Cardiac muscle cell (in vitro differentiated cells and primary cell): ENCODE data around the gene ZFP42. TPM values are rescaled to one million over a fixed set of nuclear protein-coding genes. Genes with fewer than 3 reads are reported as not detected.
A peak's percentile ranks its signal among the peaks of the same experiment; 100 is the strongest.

Experiments used
- DNase-seq, 2 donors: peaks; one replicate each; pipeline versions ENCODE4 v3.0.0 to v3.0.0-alpha.2; 2010 to 2017; ENCODE audit warnings: low read depth in 1 of 2, low spot score in 1 of 2
- H3K27ac ChIP-seq: fragments of 200-600 bp; sonication (generic); 2 replicates; pipeline ENCODE4 v1.5.1; 2016
- H3K27me3 ChIP-seq: fragments of 200-600 bp; sonication (generic); 2 replicates; pipeline ENCODE4 v1.6.0; 2016; ENCODE audit warnings: control low read depth
- H3K36me3 ChIP-seq: fragments of 200-600 bp; sonication (generic); 2 replicates; pipeline ENCODE4 v1.5.1; 2016; ENCODE audit warnings: control low read depth
- H3K4me1 ChIP-seq: fragments of 200-600 bp; sonication (generic); 2 replicates; pipeline ENCODE4 v1.8.1; 2017; ENCODE audit warnings: low read depth, mild to moderate bottlenecking, mixed run types
- H3K4me3 ChIP-seq: fragments of 200-600 bp; sonication (generic); 2 replicates; pipeline ENCODE4 v1.5.1; 2016; ENCODE audit warnings: mild to moderate bottlenecking
- H3K9me3 ChIP-seq: fragments of 200-600 bp; sonication (generic); 2 replicates; pipeline ENCODE4 v1.5.1; 2017; ENCODE audit warnings: low read depth, mild to moderate bottlenecking, control low read depth
- polyA plus RNA-seq: library from polyadenylated mRNA; unstranded; fragments of >200 nt; fragmentation: Nextera tagmentation; extraction: Ambion mirVana; gene quantifications from 2 replicates; pipeline ENCODE4 v1.2.1, GENCODE V29; 2016
- total RNA-seq: library from RNA; depleted of rRNA; stranded (reverse); fragments of >200 nt; gene quantifications from 2 replicates; pipeline ENCODE4 v1.2.3, GENCODE V29; 2016
- TF ChIP-seq, protein P1 (sequence below): IDR thresholded peaks from 2 replicates; pipeline ENCODE4 v1.5.1; 2012; ENCODE audit warnings: low read depth, mild to moderate bottlenecking, low read length

The ZFP42 gene
- total and polyA plus RNA-seq, 2 experiments from 2014 or later, result 0.12 TPM; not detected in 1

DNA sequence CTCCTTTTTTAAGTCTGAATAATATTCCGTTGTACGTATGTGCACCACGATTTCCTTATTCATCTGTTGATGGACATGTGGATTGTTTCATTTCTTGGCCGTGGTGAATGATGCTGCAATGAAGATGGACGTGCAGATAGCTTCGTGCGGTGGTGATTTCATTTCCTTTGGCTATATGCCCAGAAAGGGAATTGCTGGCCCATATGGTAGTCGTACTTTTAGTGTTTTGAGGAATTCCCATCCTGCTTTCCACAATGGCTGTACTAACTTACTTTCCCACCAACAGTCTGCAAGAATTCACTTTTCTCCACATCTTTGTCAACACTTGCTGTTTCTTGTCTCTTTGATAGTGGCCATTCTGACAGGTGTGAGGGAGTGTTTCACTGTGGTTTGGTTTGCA is 12.8 kb downstream of the ZFP42 start:
- no peaks in the 10 kb centered on the region for H3K9me3 ChIP-seq
- no peak overlapping the region for H3K4me3 ChIP-seq
- peak in 1 of 2 donors; percentile 80 for DNase-seq
- H3K27me3 ChIP-seq, result no peaks in the 10 kb centered on the region
- TF ChIP-seq, protein P1, sequence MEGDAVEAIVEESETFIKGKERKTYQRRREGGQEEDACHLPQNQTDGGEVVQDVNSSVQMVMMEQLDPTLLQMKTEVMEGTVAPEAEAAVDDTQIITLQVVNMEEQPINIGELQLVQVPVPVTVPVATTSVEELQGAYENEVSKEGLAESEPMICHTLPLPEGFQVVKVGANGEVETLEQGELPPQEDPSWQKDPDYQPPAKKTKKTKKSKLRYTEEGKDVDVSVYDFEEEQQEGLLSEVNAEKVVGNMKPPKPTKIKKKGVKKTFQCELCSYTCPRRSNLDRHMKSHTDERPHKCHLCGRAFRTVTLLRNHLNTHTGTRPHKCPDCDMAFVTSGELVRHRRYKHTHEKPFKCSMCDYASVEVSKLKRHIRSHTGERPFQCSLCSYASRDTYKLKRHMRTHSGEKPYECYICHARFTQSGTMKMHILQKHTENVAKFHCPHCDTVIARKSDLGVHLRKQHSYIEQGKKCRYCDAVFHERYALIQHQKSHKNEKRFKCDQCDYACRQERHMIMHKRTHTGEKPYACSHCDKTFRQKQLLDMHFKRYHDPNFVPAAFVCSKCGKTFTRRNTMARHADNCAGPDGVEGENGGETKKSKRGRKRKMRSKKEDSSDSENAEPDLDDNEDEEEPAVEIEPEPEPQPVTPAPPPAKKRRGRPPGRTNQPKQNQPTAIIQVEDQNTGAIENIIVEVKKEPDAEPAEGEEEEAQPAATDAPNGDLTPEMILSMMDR, result no peak
- no peaks in the 10 kb centered on the region for H3K4me1 ChIP-seq
- H3K27ac ChIP-seq, result no peak overlapping the region
- H3K36me3 ChIP-seq, result no peaks in the 10 kb centered on the region

DNA sequence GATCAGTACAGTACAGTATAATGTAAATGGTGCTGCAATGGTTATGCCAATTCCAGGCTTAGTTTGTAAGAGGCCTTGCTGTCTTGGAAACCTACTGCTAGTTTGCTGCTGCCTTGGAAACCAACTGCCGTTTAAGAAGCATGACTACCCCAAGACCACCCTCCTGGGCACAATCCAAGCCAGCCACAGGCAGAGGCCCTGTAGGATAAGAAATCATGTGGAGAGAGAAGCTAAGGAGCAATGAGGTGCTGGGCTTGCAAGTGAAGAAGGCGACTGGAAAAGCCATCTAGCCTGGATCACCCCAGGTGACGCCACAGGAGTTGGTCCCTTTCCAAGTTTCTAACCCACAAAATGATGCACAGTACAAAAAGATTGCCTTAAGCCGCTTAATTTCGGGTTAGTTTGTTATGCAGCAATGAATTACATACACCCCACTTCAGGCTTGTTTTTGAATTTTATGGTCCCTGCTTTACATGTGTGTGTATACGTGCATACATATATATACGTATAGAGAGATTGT is 16.9 kb downstream of the ZFP42 start:
- no peak for DNase-seq
- Histone ChIP-seq H3K4me1 (no peaks in the 10 kb centered on the region), H3K27me3 (no peaks in the 10 kb centered on the region), H3K9me3 (no peaks in the 10 kb centered on the region), H3K4me3 (no peak overlapping the region), H3K36me3 (no peaks in the 10 kb centered on the region), H3K27ac (no peak overlapping the region)
- TF ChIP-seq, protein P1, result no peak

DNA sequence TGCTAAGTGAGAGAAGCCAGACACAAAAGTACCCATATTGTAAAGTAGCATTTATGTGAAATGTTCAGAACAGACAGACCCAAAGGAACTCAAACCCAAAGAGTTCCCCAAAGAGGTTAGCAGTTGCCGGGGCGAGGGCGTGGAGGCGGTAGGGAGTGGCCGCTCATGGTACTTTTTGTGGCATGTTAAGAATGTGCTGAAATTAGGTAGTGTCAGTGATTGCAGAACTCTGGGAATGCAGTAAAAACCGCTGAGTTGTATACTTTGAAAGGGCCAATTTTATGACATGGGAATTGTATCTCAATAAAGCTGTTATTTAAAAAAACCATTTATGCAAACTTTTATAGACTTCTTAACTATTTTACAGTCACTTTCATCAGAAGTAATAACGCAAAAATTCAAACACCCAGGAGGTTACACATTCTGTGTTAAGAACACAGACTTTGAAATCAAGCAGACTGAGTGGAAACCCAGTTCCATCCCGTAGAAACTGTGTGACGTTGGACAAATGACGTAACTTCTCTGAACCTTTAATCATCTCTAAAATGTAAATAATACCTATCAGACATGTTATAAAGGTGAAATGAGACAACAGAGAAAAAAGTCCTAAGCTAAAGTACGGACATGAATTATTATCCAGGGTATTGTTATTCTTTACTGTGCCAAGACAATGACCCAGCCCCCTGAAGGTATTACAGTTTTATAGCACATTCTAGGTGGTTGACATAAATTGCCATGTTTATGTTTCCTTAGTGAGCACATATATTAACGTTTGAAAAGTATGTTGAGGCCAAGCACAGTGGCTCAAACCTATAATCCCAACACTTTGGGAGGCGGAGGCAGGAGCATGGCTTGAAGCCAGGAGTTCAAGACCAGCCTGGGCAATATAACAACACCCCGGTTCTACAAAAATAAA is 19.7 kb downstream of the ZFP42 start:
- peak in 1 of 2 donors; percentile 11 for DNase-seq
- Histone ChIP-seq H3K36me3 (no peaks in the 10 kb centered on the region), H3K4me3 (no peak overlapping the region), H3K4me1 (no peaks in the 10 kb centered on the region), H3K27ac (no peak overlapping the region), H3K9me3 (no peaks in the 10 kb centered on the region), H3K27me3 (no peaks in the 10 kb centered on the region)
- TF ChIP-seq, protein P1, result no peak

DNA sequence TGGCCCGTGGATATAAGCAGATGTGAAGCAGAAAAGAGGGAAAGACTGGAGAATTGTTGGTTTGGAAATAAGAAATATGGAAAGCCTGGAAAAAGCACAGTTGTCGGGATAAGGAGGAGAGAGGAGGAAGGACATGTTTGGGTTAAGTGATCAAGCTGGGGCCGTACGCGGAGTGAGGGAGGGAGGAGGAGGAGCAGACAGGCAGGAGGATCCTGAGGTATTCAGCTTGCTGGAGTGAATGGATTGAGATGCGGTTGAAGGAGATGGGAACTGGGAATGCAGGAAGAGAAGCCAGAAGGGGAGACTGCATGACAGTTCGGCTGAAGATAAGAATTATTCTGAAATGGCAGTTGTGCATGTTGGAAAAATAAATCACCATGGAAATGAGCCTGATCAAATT is 21.2 kb downstream of the ZFP42 start:
- no peak for DNase-seq
- no peaks in the 10 kb centered on the region for H3K4me1 ChIP-seq
- no peak overlapping the region for H3K27ac ChIP-seq
- no peaks in the 10 kb centered on the region for H3K9me3 ChIP-seq
- H3K27me3 ChIP-seq, result no peaks in the 10 kb centered on the region
- H3K36me3 ChIP-seq, result no peaks in the 10 kb centered on the region
- H3K4me3 ChIP-seq, result no peak overlapping the region
- TF ChIP-seq, protein P1, result no peak

DNA sequence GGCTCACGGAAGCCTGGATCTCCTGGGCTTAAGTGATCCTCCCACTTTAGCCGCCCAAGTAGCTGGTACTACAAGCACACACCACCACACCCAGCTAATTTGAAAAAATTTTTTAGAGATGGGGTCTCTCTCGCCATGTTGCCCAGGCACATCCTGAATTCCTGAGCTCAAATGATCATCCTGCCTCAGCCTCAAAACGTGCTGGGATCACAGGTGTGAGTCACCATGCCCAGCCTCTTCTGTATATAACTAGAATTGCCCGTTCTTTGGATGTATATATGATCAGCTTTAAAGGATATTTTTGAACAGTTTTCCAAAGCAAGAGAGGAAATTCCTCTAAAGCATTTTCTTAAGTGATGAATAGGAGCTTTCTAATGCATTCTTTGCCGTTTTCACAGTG is 22.7 kb downstream of the ZFP42 start:
- H3K27ac ChIP-seq, result no peak overlapping the region
- no peaks in the 10 kb centered on the region for H3K27me3 ChIP-seq
- no peak overlapping the region for H3K4me3 ChIP-seq
- H3K4me1 ChIP-seq, result no peaks in the 10 kb centered on the region
- no peaks in the 10 kb centered on the region for H3K9me3 ChIP-seq
- no peaks in the 10 kb centered on the region for H3K36me3 ChIP-seq
- DNase-seq, result no peak
- TF ChIP-seq, protein P1, result no peak
